ENCODE data around the gene EPN2. TPM values are rescaled to one million over a fixed set of nuclear protein-coding genes. Genes with fewer than 3 reads are reported as not detected.

The EPN2 gene
- polyA plus RNA-seq, 1 donor (not counting 4 experiments of a cell fraction or from before 2014, with no cell fraction given): 30.2 TPM

DNA sequence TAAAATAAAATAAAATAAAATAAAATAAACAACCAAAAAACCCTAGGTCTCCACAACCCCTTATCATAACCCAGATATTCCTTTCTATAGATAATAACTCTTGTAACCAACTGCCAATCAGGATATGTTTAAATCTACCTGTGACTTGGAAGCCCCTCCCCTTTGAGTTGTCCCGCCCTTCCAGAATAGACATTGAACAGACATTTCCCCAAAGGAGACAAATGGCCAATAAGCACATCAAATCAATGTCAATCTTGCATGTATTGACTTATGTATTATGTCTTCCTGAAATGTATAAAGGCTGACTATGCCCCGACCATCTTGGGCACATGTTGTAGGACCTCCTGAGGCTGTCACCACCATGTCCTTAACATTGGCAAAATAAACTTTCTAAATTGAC is 139.6 kb downstream of the EPN2 start:
- peak overlapping the region; percentile 94 for H3K27ac ChIP-seq (ENCODE audit: control insufficient read depth, insufficient read depth, low read length)
- no peak for TF ChIP-seq EZH2 (IDR thresholded peaks at IDR 0.05; ENCODE audit: low read length)
- TF ChIP-seq, protein P1, sequence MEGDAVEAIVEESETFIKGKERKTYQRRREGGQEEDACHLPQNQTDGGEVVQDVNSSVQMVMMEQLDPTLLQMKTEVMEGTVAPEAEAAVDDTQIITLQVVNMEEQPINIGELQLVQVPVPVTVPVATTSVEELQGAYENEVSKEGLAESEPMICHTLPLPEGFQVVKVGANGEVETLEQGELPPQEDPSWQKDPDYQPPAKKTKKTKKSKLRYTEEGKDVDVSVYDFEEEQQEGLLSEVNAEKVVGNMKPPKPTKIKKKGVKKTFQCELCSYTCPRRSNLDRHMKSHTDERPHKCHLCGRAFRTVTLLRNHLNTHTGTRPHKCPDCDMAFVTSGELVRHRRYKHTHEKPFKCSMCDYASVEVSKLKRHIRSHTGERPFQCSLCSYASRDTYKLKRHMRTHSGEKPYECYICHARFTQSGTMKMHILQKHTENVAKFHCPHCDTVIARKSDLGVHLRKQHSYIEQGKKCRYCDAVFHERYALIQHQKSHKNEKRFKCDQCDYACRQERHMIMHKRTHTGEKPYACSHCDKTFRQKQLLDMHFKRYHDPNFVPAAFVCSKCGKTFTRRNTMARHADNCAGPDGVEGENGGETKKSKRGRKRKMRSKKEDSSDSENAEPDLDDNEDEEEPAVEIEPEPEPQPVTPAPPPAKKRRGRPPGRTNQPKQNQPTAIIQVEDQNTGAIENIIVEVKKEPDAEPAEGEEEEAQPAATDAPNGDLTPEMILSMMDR (optimal IDR thresholded peaks at IDR 0.05 in 1 of 3, IDR thresholded peaks at IDR 0.05 in 1 of 3, conservative IDR thresholded peaks at IDR 0.05 in 1 of 3; ENCODE audit: extremely low read depth in 1 of 3, insufficient read depth in 2 of 3, low read length in 3 of 3): no peak
- no peaks in the 10 kb centered on the region for H4K20me1 ChIP-seq (ENCODE audit: control insufficient read depth, extremely low read depth, insufficient read depth, low read length)
- dilution Hi-C loops (cut with MboI; ENCODE audit: extremely low pct_ligation_motif_present, low sequenced_read_pairs): no loop called here
- no peaks in the 10 kb centered on the region for H3K27me3 ChIP-seq (ENCODE audit: control insufficient read depth, extremely low read depth, insufficient read depth, low read length)
- peak overlapping the region; percentile 93 for H2AFZ ChIP-seq (ENCODE audit: control insufficient read depth, low read length)
- H3K36me3 ChIP-seq (ENCODE audit: control insufficient read depth in 2 of 2, extremely low read depth in 1 of 2, insufficient read depth in 2 of 2, low read length in 2 of 2): peaks cover 17 to 23% of the 10 kb centered on the region in 2 experiments
- DNase-seq (ENCODE audit: low read depth, low spot score): no peak
- peak overlapping the region; percentile 87 for H3K4me2 ChIP-seq (ENCODE audit: control insufficient read depth, extremely low read depth, insufficient read depth, low read depth, low read length)
- peaks cover 21% of the 10 kb centered on the region for H3K79me2 ChIP-seq (ENCODE audit: control insufficient read depth, insufficient read depth, low read length)
- FAIRE-seq: peak; percentile 39
- H3K4me1 ChIP-seq (ENCODE audit: control insufficient read depth, extremely low read depth, insufficient read depth, low read length): peaks cover 11% of the 10 kb centered on the region
- peak overlapping the region; percentile 88 to 90 (median 89) for H3K4me3 ChIP-seq (ENCODE audit: control insufficient read depth in 2 of 3, extremely low read depth in 1 of 3, insufficient read depth in 2 of 3, low read depth in 1 of 3, low read length in 3 of 3)
- peak overlapping the region; percentile 94 for H3K9ac ChIP-seq (ENCODE audit: control insufficient read depth, extremely low read depth, insufficient read depth, low read length)
- no peaks in the 10 kb centered on the region for H3K9me3 ChIP-seq (ENCODE audit: control insufficient read depth, low read depth, low read length)
- H3K9me1 ChIP-seq (ENCODE audit: control insufficient read depth, extremely low read depth, insufficient read depth, low read length): peaks cover 3% of the 10 kb centered on the region

DNA sequence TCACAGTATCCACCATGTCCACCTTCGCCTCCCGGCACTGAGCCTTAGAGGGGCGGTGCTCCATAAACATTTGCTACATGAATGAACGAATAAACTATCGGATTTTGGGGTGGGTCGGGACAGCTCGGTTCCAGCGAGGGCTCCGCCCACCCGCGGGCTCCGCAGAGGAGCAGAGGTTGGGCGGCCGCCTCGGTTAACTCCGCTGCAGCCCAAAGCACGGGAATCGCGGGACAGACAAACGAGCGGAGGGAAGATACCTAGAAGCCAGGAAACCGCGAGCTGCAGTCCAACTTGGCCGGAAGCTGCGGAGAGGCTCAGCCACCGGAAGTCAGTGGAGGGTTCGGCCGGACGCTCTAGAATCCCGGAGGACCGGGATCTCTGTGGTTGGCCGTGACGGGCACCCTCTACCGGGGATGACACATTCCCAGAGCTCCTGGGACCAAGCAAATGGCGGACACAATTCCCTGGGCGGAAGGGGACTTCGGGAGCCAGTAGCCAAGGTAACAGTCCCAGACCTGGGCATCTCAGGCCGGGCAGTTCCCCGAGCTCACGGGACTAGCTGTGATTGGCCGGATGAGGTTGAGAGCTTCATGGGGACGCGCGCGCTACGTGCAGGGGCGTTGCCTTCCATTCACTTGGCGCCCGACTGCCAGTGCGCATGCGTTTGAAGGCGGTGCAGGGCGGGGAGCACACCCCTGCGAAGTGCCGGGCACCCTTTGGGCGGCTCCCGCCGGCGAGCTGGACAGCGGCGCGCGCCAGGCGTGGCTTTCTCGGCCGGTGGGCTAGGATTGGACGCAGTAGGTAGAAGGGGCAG is 140.6 kb downstream of the EPN2 start:
- Histone ChIP-seq H3K9me1 (ENCODE audit: control insufficient read depth, extremely low read depth, insufficient read depth, low read length) (peaks cover 3% of the 10 kb centered on the region), H2AFZ (ENCODE audit: control insufficient read depth, low read length) (peak overlapping the region; percentile 93), H3K9me3 (ENCODE audit: control insufficient read depth, low read depth, low read length) (no peaks in the 10 kb centered on the region), H3K36me3 (ENCODE audit: control insufficient read depth in 2 of 2, extremely low read depth in 1 of 2, insufficient read depth in 2 of 2, low read length in 2 of 2) (peaks cover 22 to 30% of the 10 kb centered on the region in 2 experiments), H3K79me2 (ENCODE audit: control insufficient read depth, insufficient read depth, low read length) (peaks cover 21% of the 10 kb centered on the region), H3K4me1 (ENCODE audit: control insufficient read depth, extremely low read depth, insufficient read depth, low read length) (peaks cover 11% of the 10 kb centered on the region), H3K9ac (ENCODE audit: control insufficient read depth, extremely low read depth, insufficient read depth, low read length) (peak overlapping the region; percentile 94), H4K20me1 (ENCODE audit: control insufficient read depth, extremely low read depth, insufficient read depth, low read length) (no peaks in the 10 kb centered on the region), H3K4me3 (ENCODE audit: control insufficient read depth in 2 of 3, extremely low read depth in 1 of 3, insufficient read depth in 2 of 3, low read depth in 1 of 3, low read length in 3 of 3) (peak overlapping the region; percentile 88 to 90 (median 89)), H3K4me2 (ENCODE audit: control insufficient read depth, extremely low read depth, insufficient read depth, low read depth, low read length) (peak overlapping the region; percentile 88), H3K27ac (ENCODE audit: control insufficient read depth, insufficient read depth, low read length) (peak overlapping the region; percentile 94), H3K27me3 (ENCODE audit: control insufficient read depth, extremely low read depth, insufficient read depth, low read length) (no peaks in the 10 kb centered on the region)
- DNase-seq (ENCODE audit: low read depth, low spot score) (peak; percentile 93), FAIRE-seq (peak; percentile 85)
- TF ChIP-seq, protein P1 (optimal IDR thresholded peaks at IDR 0.05 in 1 of 3, IDR thresholded peaks at IDR 0.05 in 1 of 3, conservative IDR thresholded peaks at IDR 0.05 in 1 of 3; ENCODE audit: extremely low read depth in 1 of 3, insufficient read depth in 2 of 3, low read length in 3 of 3): no peak
- TF ChIP-seq EZH2 (IDR thresholded peaks at IDR 0.05; ENCODE audit: low read length): no peak
- dilution Hi-C loops (cut with MboI; ENCODE audit: extremely low pct_ligation_motif_present, low sequenced_read_pairs): no loop called here

Data from keratinocyte (primary cell).